MM.1S (cell line): ENCODE measurements around the gene C1QL4.
A peak's percentile ranks its signal among the peaks of the same experiment; 100 is the strongest.

Experiments used
- DNase-seq: peaks from one replicate; pipeline ENCODE4 v3.0.0-alpha.2; 2015
- H2AFZ ChIP-seq: fragments of 300-600 bp; sonication (generic); 2 replicates; pipeline ENCODE4 v1.6.0; 2016; ENCODE audit warnings: antibody characterized with exemption, low read length
- H3F3A ChIP-seq: fragments of 300-600 bp; sonication (generic); 2 replicates; pipeline ENCODE4 v1.6.1; 2016; ENCODE audit warnings: mild to moderate bottlenecking, antibody characterized with exemption, low read length, moderate library complexity, mixed read lengths; ENCODE audit not compliant: insufficient read depth
- H3K27ac ChIP-seq: fragments of 300-600 bp; sonication (generic); 2 replicates; pipeline ENCODE4 v1.5.1; 2016; ENCODE audit warnings: mild to moderate bottlenecking, low read length
- H3K27me3 ChIP-seq: fragments of 300-600 bp; sonication (generic); replicated peaks from 2 replicates; pipeline ENCODE4 v1.6.0; 2016; ENCODE audit warnings: low read length; ENCODE audit not compliant: insufficient read depth
- H3K36me3 ChIP-seq: fragments of 300-600 bp; sonication (generic); replicated peaks from 2 replicates; pipeline ENCODE4 v1.6.1; 2016; ENCODE audit warnings: mild to moderate bottlenecking, low read length, mixed read lengths; ENCODE audit not compliant: insufficient read depth
- H3K4me1 ChIP-seq: fragments of 300-600 bp; sonication (generic); 2 replicates; pipeline ENCODE4 v1.6.1; 2016; ENCODE audit warnings: low read length, mixed read lengths
- H3K4me2 ChIP-seq: fragments of 300-600 bp; sonication (generic); 2 replicates; pipeline ENCODE4 v1.6.0; 2016; ENCODE audit warnings: low read depth, low read length
- H3K4me3 ChIP-seq: fragments of 300-600 bp; sonication (generic); 2 replicates; pipeline ENCODE4 v1.5.1; 2016; ENCODE audit warnings: low read length, mixed read lengths
- H3K79me2 ChIP-seq: fragments of 300-600 bp; sonication (generic); 2 replicates; pipeline ENCODE4 v1.6.1; 2016; ENCODE audit warnings: mixed run types, low read length, mixed read lengths
- H3K9ac ChIP-seq: fragments of 300-600 bp; sonication (generic); 2 replicates; pipeline ENCODE4 v1.6.1; 2016; ENCODE audit warnings: low read length, mixed read lengths
- H3K9me2 ChIP-seq: fragments of 300-600 bp; sonication (generic); replicated peaks from 2 replicates; pipeline ENCODE4 v1.6.1; 2016; ENCODE audit warnings: mild to moderate bottlenecking, low read length, mixed read lengths; ENCODE audit not compliant: insufficient read depth
- H3K9me3 ChIP-seq: fragments of 300-600 bp; sonication (generic); replicated peaks from 2 replicates; pipeline ENCODE4 v1.6.1; 2016; ENCODE audit warnings: mild to moderate bottlenecking, low read length, mixed read lengths; ENCODE audit not compliant: insufficient read depth
- H4K20me1 ChIP-seq: fragments of 300-600 bp; sonication (generic); 2 replicates; pipeline ENCODE4 v1.6.1; 2016; ENCODE audit warnings: mild to moderate bottlenecking, low read length, moderate library complexity, mixed read lengths; ENCODE audit not compliant: insufficient read depth
- EZH2 ChIP-seq: fragments of 300-600 bp; sonication (generic); optimal IDR thresholded peaks from 2 replicates; pipeline ENCODE3; 2017; ENCODE audit warnings: low read depth, mild to moderate bottlenecking, antibody characterized with exemption, low read length, mixed read lengths
- EZH2phosphoT487 ChIP-seq: fragments of 300-600 bp; sonication (generic); IDR thresholded peaks from 2 replicates; pipeline ENCODE4 v1.6.1; 2018; ENCODE audit warnings: antibody characterized with exemption, low read length
- TF ChIP-seq, protein P1 (sequence below): fragments of 300-600 bp; sonication (generic); IDR thresholded peaks from 2 replicates; pipeline ENCODE4 v1.5.1; 2016; ENCODE audit warnings: antibody characterized with exemption, low read length, mixed read lengths

C1QL4 gene

DNA sequence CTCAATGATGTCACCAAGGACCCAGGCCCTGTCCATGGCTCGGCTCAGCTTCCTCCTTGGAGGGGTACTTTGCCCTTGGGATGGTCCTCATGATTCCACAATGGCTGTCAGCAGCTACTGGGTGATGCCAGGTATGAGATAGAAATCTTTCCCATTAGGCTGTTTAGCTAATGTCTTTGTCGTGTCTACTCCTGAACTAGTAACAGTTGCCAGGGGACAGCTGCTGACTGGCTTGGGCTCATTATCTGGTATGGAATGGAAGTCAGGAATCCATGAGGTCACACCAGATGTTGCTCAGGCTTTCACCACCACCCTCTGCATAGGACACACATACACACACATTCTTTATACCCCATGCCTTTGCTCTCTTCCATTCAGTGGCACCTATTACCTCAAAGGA lies 32.8 kb downstream of the C1QL4 start:
- H3K9ac ChIP-seq: no peak overlapping the region
- no peak for TF ChIP-seq EZH2
- TF ChIP-seq, protein P1, sequence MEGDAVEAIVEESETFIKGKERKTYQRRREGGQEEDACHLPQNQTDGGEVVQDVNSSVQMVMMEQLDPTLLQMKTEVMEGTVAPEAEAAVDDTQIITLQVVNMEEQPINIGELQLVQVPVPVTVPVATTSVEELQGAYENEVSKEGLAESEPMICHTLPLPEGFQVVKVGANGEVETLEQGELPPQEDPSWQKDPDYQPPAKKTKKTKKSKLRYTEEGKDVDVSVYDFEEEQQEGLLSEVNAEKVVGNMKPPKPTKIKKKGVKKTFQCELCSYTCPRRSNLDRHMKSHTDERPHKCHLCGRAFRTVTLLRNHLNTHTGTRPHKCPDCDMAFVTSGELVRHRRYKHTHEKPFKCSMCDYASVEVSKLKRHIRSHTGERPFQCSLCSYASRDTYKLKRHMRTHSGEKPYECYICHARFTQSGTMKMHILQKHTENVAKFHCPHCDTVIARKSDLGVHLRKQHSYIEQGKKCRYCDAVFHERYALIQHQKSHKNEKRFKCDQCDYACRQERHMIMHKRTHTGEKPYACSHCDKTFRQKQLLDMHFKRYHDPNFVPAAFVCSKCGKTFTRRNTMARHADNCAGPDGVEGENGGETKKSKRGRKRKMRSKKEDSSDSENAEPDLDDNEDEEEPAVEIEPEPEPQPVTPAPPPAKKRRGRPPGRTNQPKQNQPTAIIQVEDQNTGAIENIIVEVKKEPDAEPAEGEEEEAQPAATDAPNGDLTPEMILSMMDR: no peak
- no peak for TF ChIP-seq EZH2phosphoT487
- no peaks in the 10 kb centered on the region; the same call in 1 of the 2 replicates for H3K4me1 ChIP-seq
- H3K9me3 ChIP-seq: no peaks in the 10 kb centered on the region
- H3K27ac ChIP-seq: no peak overlapping the region
- no peaks in the 10 kb centered on the region for H3K79me2 ChIP-seq
- no peaks in the 10 kb centered on the region for H4K20me1 ChIP-seq
- DNase-seq: no peak
- H3K9me2 ChIP-seq: no peaks in the 10 kb centered on the region
- no peaks in the 10 kb centered on the region for H3K27me3 ChIP-seq
- no peaks in the 10 kb centered on the region for H3K36me3 ChIP-seq
- no peak overlapping the region for H2AFZ ChIP-seq
- H3K4me3 ChIP-seq: no peak overlapping the region
- H3F3A ChIP-seq: no peaks in the 10 kb centered on the region
- no peak overlapping the region for H3K4me2 ChIP-seq

DNA sequence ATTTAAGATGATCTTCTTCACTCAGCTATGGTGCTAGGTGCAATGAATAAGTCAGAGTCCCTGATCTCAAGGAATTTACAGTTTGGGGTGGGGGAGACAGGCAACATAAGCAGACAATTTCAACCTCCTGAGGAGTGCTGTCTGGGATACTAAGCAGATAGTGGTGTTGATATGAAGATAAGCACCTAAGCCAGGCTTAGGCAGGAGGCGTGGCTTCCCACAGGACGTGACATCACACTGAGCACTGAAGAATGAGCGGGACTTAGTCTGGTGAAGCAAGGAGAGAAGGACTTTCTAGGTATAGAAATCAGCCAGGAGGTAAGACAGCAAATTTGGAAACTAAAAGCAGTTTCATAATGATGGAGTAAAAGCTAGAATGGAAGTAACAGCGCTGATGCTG lies 35.2 kb downstream of the C1QL4 start:
- no peaks in the 10 kb centered on the region for H3F3A ChIP-seq
- H2AFZ ChIP-seq: peak overlapping the region; percentile 56
- DNase-seq: no peak
- no peaks in the 10 kb centered on the region for H3K9me2 ChIP-seq
- H3K36me3 ChIP-seq: no peaks in the 10 kb centered on the region
- H3K27ac ChIP-seq: no peak overlapping the region
- TF ChIP-seq EZH2phosphoT487: no peak
- TF ChIP-seq, protein P1: no peak
- no peak for TF ChIP-seq EZH2
- peaks cover 18% of the 10 kb centered on the region for H3K27me3 ChIP-seq
- H3K79me2 ChIP-seq: no peaks in the 10 kb centered on the region
- no peak overlapping the region for H3K4me3 ChIP-seq
- H3K9ac ChIP-seq: no peak overlapping the region
- no peaks in the 10 kb centered on the region for H3K9me3 ChIP-seq
- H3K4me2 ChIP-seq: no peak overlapping the region
- H4K20me1 ChIP-seq: no peaks in the 10 kb centered on the region
- H3K4me1 ChIP-seq: peaks cover 5% of the 10 kb centered on the region; the same call in 1 of the 2 replicates

- H3K79me2 ChIP-seq: no peaks in the 10 kb centered on the region
- H4K20me1 ChIP-seq: no peaks in the 10 kb centered on the region
- peaks cover 7% of the 10 kb centered on the region; the same call in 1 of the 2 replicates for H3K4me1 ChIP-seq
- no peak for DNase-seq
- H3K27me3 ChIP-seq: peaks cover 54% of the 10 kb centered on the region
- no peaks in the 10 kb centered on the region for H3K9me3 ChIP-seq
- no peaks in the 10 kb centered on the region for H3K9me2 ChIP-seq
- H2AFZ ChIP-seq: no peak overlapping the region
- H3F3A ChIP-seq: no peaks in the 10 kb centered on the region
- no peak overlapping the region for H3K9ac ChIP-seq
- no peak overlapping the region for H3K4me2 ChIP-seq
- no peak overlapping the region for H3K27ac ChIP-seq
- TF ChIP-seq EZH2phosphoT487 (no peak), EZH2 (no peak)
- TF ChIP-seq, protein P1: peak; percentile 22
- no peak overlapping the region for H3K4me3 ChIP-seq
- H3K36me3 ChIP-seq: no peaks in the 10 kb centered on the region
Measured at GRCh38 chr12:49298160-49298559, 38.8 kb downstream of the C1QL4 start.
